ENCODE results near the gene PTGDS.
A peak's percentile ranks its signal among the peaks of the same experiment; 100 is the strongest.

The PTGDS gene

GRCh38 chr9:136977223-136977622 lies at the start of gene PTGDS:
TSS of gene PTGDS (plus strand) at chr9:136977504. CDS start at chr9:136977579, 75 bp downstream.
- H3K4me3 ChIP-seq (replicated peaks in 1 of 2; ENCODE audit: low read depth in 2 of 2, low read length in 2 of 2) = peak within 1 kb of the TSS; percentile 50 to 60
- DNase-seq (ENCODE audit: low read depth in 2 of 2) = peak in 1 of 2 donors; percentile 80
- no peak for TF ChIP-seq CTCF (IDR thresholded peaks at IDR 0.05; ENCODE audit: low read depth, low read length)

GRCh38 chr9:136928591-136928990 lies 48.7 kb upstream of the PTGDS start:
- H3K4me3 ChIP-seq (replicated peaks in 1 of 2; ENCODE audit: low read depth in 2 of 2, low read length in 2 of 2) = no peak overlapping the region
- DNase-seq (ENCODE audit: low read depth in 2 of 2) = no peak
- TF ChIP-seq CTCF (IDR thresholded peaks at IDR 0.05; ENCODE audit: low read depth, low read length) = no peak

GRCh38 chr9:136930014-136930413 lies 47.3 kb upstream of the PTGDS start:
- TF ChIP-seq CTCF (IDR thresholded peaks at IDR 0.05; ENCODE audit: low read depth, low read length) = no peak
- no peak for DNase-seq (ENCODE audit: low read depth in 2 of 2)
- no peak overlapping the region for H3K4me3 ChIP-seq (replicated peaks in 1 of 2; ENCODE audit: low read depth in 2 of 2, low read length in 2 of 2)

- TF ChIP-seq CTCF (IDR thresholded peaks at IDR 0.05; ENCODE audit: low read depth, low read length) = no peak
- no peak for DNase-seq (ENCODE audit: low read depth in 2 of 2)
These were observed 45.6 kb upstream of the PTGDS start for GRCh38 chr9:136931611-136932130.

GRCh38 chr9:136934277-136934676 lies 43.0 kb upstream of the PTGDS start:
- TF ChIP-seq CTCF (IDR thresholded peaks at IDR 0.05; ENCODE audit: low read depth, low read length) = no peak
- no peak overlapping the region for H3K4me3 ChIP-seq (replicated peaks in 1 of 2; ENCODE audit: low read depth in 2 of 2, low read length in 2 of 2)
- DNase-seq (ENCODE audit: low read depth in 2 of 2) = no peak

More at GRCh38 chr9:136931611-136932130, 45.6 kb upstream of the PTGDS start:
- H3K4me3 ChIP-seq (replicated peaks in 1 of 2; ENCODE audit: low read depth in 2 of 2, low read length in 2 of 2) = no peak overlapping the region

GRCh38 chr9:136935651-136936050 lies 41.7 kb upstream of the PTGDS start:
- no peak for DNase-seq (ENCODE audit: low read depth in 2 of 2)
- H3K4me3 ChIP-seq (replicated peaks in 1 of 2; ENCODE audit: low read depth in 2 of 2, low read length in 2 of 2) = no peak overlapping the region
- TF ChIP-seq CTCF (IDR thresholded peaks at IDR 0.05; ENCODE audit: low read depth, low read length) = no peak

GRCh38 chr9:136936645-136937170 lies 40.6 kb upstream of the PTGDS start:
- H3K4me3 ChIP-seq (replicated peaks in 1 of 2; ENCODE audit: low read depth in 2 of 2, low read length in 2 of 2) = no peak overlapping the region
- TF ChIP-seq CTCF (IDR thresholded peaks at IDR 0.05; ENCODE audit: low read depth, low read length) = no peak
- DNase-seq (ENCODE audit: low read depth in 2 of 2) = no peak
